Measurements from ENCODE around the gene GMEB2. TPM values are rescaled to one million over a fixed set of nuclear protein-coding genes. Genes with fewer than 3 reads are reported as not detected.

GMEB2 gene
- total RNA-seq, 3 donors from 2014 or later = 10.3 to 12.8 (median 11.4) TPM

Other genes starting within 250 kb of the GMEB2 start
- gene KCNQ2, start 154.4 kb downstream of the GMEB2 start, total RNA-seq = 1 to 10 TPM in 1 of 3 donors, not detected in 2; 1.4 TPM
- gene EEF1A2, start 128.0 kb downstream of the GMEB2 start, total RNA-seq = 10 to 100 TPM in 1 of 3 donors, 1 to 10 TPM in 2; 1.3 to 15.0 (median 2.7) TPM
- gene PPDPF, start 106.3 kb downstream of the GMEB2 start, total RNA-seq = 100 to 1,000 TPM; 263 to 672 (median 537) TPM
- 10 to 100 TPM; 39.5 to 91.7 (median 87.1) TPM for gene PTK6, start 89.7 kb downstream of the GMEB2 start, total RNA-seq
- under 1 TPM; 0.25 to 0.52 (median 0.27) TPM for gene SRMS, start 79.4 kb downstream of the GMEB2 start, total RNA-seq
- gene FNDC11, start 72.9 kb downstream of the GMEB2 start, total RNA-seq = under 1 TPM in 2 of 3 donors, not detected in 1; 0.19 to 0.25 TPM
- 10 to 100 TPM; 35.4 to 49.3 (median 36.2) TPM for gene HELZ2, start 52.9 kb downstream of the GMEB2 start, total RNA-seq
- 10 to 100 TPM in 1 of 3 donors, 1 to 10 TPM in 2; 2.7 to 19.7 (median 6.7) TPM for gene STMN3, start 26.3 kb upstream of the GMEB2 start, total RNA-seq
- 10 to 100 TPM; 23.5 to 42.8 (median 34.2) TPM for gene RTEL1, start 31.2 kb upstream of the GMEB2 start, total RNA-seq
- 10 to 100 TPM in 1 of 3 donors, not detected in 2; 19.7 TPM for gene TNFRSF6B, start 69.6 kb upstream of the GMEB2 start, total RNA-seq
- gene ARFRP1, start 80.9 kb upstream of the GMEB2 start, total RNA-seq = 10 to 100 TPM; 64.5 to 69.7 (median 68.6) TPM
- 10 to 100 TPM; 24.3 to 34.0 (median 31.7) TPM for gene ZGPAT, start 80.9 kb upstream of the GMEB2 start, total RNA-seq
- 10 to 100 TPM; 10.4 to 11.2 (median 10.8) TPM for gene LIME1, start 109.6 kb upstream of the GMEB2 start, total RNA-seq
- 10 to 100 TPM; 44.9 to 65.0 (median 50.6) TPM for gene SLC2A4RG, start 112.7 kb upstream of the GMEB2 start, total RNA-seq
- gene ZBTB46, start 204.2 kb upstream of the GMEB2 start, total RNA-seq = 1 to 10 TPM; 3.1 to 5.7 (median 3.3) TPM
- not detected for gene ABHD16B, start 234.4 kb upstream of the GMEB2 start, total RNA-seq
- gene TPD52L2, start 238.2 kb upstream of the GMEB2 start, total RNA-seq = 10 to 100 TPM; 48.7 to 71.7 (median 55.7) TPM